ENCODE data around the gene TPPP2. TPM values are rescaled to one million over a fixed set of nuclear protein-coding genes. Genes with fewer than 3 reads are reported as not detected.

The TPPP2 gene
- total RNA-seq, 1 donor from 2014 or later: not detected

DNA sequence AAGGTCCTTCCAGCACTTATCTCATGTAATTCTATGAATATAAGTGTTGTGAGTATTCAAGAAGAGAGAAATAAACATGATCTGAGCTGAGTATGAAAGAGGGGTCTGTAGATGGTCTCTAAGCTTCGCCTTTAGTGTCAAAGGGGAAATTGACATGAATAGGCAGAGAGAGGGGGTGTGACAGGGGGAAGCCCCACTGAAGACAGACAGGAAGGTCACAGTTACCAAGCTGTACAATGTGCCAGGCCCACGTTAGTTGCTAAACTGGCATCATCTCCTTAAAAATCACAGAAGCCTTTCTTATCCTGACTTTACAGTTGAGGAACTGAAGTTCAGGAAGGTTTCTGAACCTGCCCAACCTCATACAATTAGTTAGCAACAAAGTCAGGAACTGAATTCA lies 47.7 kb downstream of the TPPP2 start:
- no peak for DNase-seq

DNA sequence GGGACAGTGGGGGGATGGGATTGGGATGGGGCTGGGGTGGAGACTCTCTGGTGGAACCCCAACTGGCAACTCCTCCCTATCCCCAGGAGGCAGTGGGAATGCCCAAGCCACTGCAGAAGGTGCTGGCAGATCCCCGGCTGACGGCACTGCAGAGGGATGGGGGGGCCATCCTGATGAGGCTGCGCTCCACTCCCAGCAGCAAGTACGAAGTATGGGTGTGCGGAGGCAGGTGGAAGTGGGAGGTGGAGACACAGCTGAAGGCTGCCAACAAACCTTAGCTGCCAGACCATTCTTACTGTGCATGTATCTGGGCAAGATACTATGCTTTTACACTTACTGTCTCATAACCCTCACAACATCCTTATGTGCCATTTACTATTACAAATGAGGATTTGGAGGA lies 48.3 kb downstream of the TPPP2 start:
- DNase-seq: no peak

- no peak for DNase-seq
These were observed 48.7 kb downstream of the TPPP2 start for GRCh38 chr14:21078726-21079125.

GRCh38 chr14:21081521-21082142 lies 51.6 kb downstream of the TPPP2 start:
- DNase-seq: no peak

Other genes starting within 250 kb of the TPPP2 start
- 7.9 TPM for gene RNASE6, start 248.9 kb upstream of the TPPP2 start, total RNA-seq
- gene RNASE1, start 227.4 kb upstream of the TPPP2 start, total RNA-seq: 148 TPM
- 2.7 TPM for gene RNASE3, start 138.8 kb upstream of the TPPP2 start, total RNA-seq
- 6.1 TPM for gene RNASE2, start 74.7 kb upstream of the TPPP2 start, total RNA-seq
- gene METTL17, start 40.2 kb upstream of the TPPP2 start, total RNA-seq: 34.0 TPM
- gene SLC39A2, start 30.9 kb upstream of the TPPP2 start, total RNA-seq: 9.5 TPM
- gene NDRG2, start 5.2 kb upstream of the TPPP2 start, total RNA-seq: 113 TPM
- not detected for gene RNASE13, start 4.6 kb downstream of the TPPP2 start, total RNA-seq
- 0.79 TPM for gene RNASE7, start 12.1 kb downstream of the TPPP2 start, total RNA-seq
- gene RNASE8, start 27.6 kb downstream of the TPPP2 start, total RNA-seq: not detected
- 37.2 TPM for gene ARHGEF40, start 40.1 kb downstream of the TPPP2 start, total RNA-seq
- gene ZNF219, start 68.4 kb downstream of the TPPP2 start, total RNA-seq: 5.4 TPM
- 0.39 TPM for gene TMEM253, start 70.8 kb downstream of the TPPP2 start, total RNA-seq
- not detected for gene OR5AU1, start 125.8 kb downstream of the TPPP2 start, total RNA-seq
- 415 TPM for gene HNRNPC, start 239.2 kb downstream of the TPPP2 start, total RNA-seq
- 0.10 TPM for gene RPGRIP1, start 249.9 kb downstream of the TPPP2 start, total RNA-seq

All from skin of body (tissue), 2 donors.